Erythroblast (primary cell): ENCODE measurements around the gene AIM2.

Experiments
- GATA1 ChIP-seq: IDR thresholded peaks from 2 replicates; pipeline ENCODE4 v1.6.1; 2011; ENCODE audit warnings: low read depth, mild to moderate bottlenecking, control low read depth, low read length, moderate library complexity
- POLR2A ChIP-seq: IDR thresholded peaks from 2 replicates; pipeline ENCODE4 v1.6.1; 2011; ENCODE audit warnings: mild to moderate bottlenecking, low read length

GRCh38 chr1:159066108-159066507, 10.5 kb downstream of the AIM2 start:
- TF ChIP-seq GATA1 (no peak), POLR2A (no peak)
